Lung (tissue), 12 donors: Measurements from ENCODE around the gene PTPRD. TPM values are rescaled to one million over a fixed set of nuclear protein-coding genes. Genes with fewer than 3 reads are reported as not detected.

Source experiments
- ATAC-seq: fragments of 200-7000 bp; cut with Tn5 transposase; one replicate; pipeline ENCODE4 v1.9.1; 2020; ENCODE audit warnings: moderate number of reproducible peaks; ENCODE audit not compliant: insufficient read depth, low FRiP score
- DNase-seq, 3 donors: peaks; one replicate each; pipeline ENCODE4 v3.0.0-alpha.2; 2013 to 2017
- H3K27ac ChIP-seq, 2 donors: one replicate each; pipeline ENCODE4 v1.5.1; 2013; ENCODE audit warnings: mild to moderate bottlenecking in 2 of 2, moderate library complexity in 2 of 2, control low read depth in 1 of 2, inconsistent platforms in 1 of 2, low read depth in 1 of 2, low read length in 1 of 2
- H3K27me3 ChIP-seq, 3 donors: one replicate each; pipeline ENCODE4 v1.5.1; 2013; ENCODE audit warnings: low read length in 2 of 3; ENCODE audit not compliant: control insufficient read depth in 3 of 3, insufficient read depth in 3 of 3
- H3K36me3 ChIP-seq, 4 donors: one replicate each; pipeline ENCODE4 v1.5.1; 2013; ENCODE audit warnings: low read length in 4 of 4, mild to moderate bottlenecking in 1 of 4, moderate library complexity in 1 of 4; ENCODE audit not compliant: control insufficient read depth in 4 of 4, insufficient read depth in 4 of 4
- H3K4me1 ChIP-seq, 5 donors: one replicate each; pipeline ENCODE4 v1.5.1; 2013; ENCODE audit warnings: low read length in 5 of 5, mild to moderate bottlenecking in 2 of 5, moderate library complexity in 1 of 5; ENCODE audit not compliant: control insufficient read depth in 5 of 5, insufficient read depth in 5 of 5
- H3K4me3 ChIP-seq: one replicate; pipeline ENCODE4 v1.5.1; 2013; ENCODE audit warnings: mild to moderate bottlenecking, control low read depth, moderate library complexity
- H3K9ac ChIP-seq, 2 donors: one replicate each; pipeline ENCODE4 v1.5.1; 2013; ENCODE audit warnings: low read length in 2 of 2, control low read depth in 1 of 2; ENCODE audit not compliant: insufficient read depth in 1 of 2
- H3K9me3 ChIP-seq, 4 donors: one replicate each; pipeline ENCODE4 v1.5.1; 2013; ENCODE audit warnings: low read length in 3 of 4, mild to moderate bottlenecking in 1 of 4, moderate library complexity in 1 of 4; ENCODE audit not compliant: control insufficient read depth in 4 of 4, insufficient read depth in 3 of 4
- WGBS, 2 donors: extraction: QIAGEN DNeasy Blood & Tissue Kit; methylation state at CpG; one replicate each; pipeline ENCODE4 v1.1.7; 2013; 5-methylcytosine and 5-hydroxymethylcytosine counted together
- polyA plus RNA-seq, 2 donors: library from polyadenylated mRNA; stranded (reverse); fragments of 200-250 nt; gene quantifications; one replicate each; pipeline ENCODE4 v1.2.1, GENCODE V29; 2013
- total RNA-seq, 2 donors: library from RNA; depleted of rRNA in 1 of 2; stranded (reverse); fragments of >200 nt in 1 of 2; gene quantifications; one replicate each; pipeline ENCODE4 v1.2.1, GENCODE V29; 2014 to 2021
- TF ChIP-seq, protein P1 (sequence below): IDR thresholded peaks from 2 replicates; pipeline ENCODE4 v1.5.1; 2012; ENCODE audit warnings: mild to moderate bottlenecking; ENCODE audit errors: control extremely low read depth, extremely low read depth
- donor health status: control.
- donor health status: control.
- donor health status: Bipolar disorder and iron deficiency.
- donor health status: healthy.
- donor health status: DM: yes; HTN: yes; CAD: no.

Gene PTPRD
- total and polyA plus RNA-seq, 4 donors = 1.9 to 145 (median 13.7) TPM

DNA sequence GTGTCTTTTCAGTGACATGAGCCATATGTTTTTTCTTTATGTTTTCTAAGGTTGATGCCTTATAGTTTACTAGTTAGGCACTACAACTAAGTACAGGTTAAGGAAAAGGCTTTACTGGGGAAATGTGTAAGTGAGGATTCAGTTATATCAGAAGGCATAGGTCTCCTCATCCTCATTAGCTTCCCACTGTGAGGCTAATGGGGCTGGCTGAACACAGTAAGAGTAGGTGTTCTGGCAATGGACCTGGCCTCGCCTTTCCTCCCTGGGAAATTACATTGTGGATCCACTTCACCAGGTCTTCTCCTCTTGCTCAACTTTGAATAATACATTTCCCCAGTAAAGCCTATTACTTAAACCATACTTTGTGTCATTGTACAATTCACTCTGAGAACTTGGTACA, 225.5 kb downstream of the PTPRD start:
- ATAC-seq (no peak), DNase-seq (no peak)
- WGBS, 2 donors = 81 to 95% methylated on average over 1 of the region's 1 CpG
- H3K27ac ChIP-seq = no peak overlapping the region
- no peak overlapping the region for H3K9ac ChIP-seq
- H3K9me3 ChIP-seq = no peaks in the 10 kb centered on the region
- H3K4me1 ChIP-seq = no peaks in the 10 kb centered on the region
- H3K4me3 ChIP-seq = no peak overlapping the region
- TF ChIP-seq, protein P1, sequence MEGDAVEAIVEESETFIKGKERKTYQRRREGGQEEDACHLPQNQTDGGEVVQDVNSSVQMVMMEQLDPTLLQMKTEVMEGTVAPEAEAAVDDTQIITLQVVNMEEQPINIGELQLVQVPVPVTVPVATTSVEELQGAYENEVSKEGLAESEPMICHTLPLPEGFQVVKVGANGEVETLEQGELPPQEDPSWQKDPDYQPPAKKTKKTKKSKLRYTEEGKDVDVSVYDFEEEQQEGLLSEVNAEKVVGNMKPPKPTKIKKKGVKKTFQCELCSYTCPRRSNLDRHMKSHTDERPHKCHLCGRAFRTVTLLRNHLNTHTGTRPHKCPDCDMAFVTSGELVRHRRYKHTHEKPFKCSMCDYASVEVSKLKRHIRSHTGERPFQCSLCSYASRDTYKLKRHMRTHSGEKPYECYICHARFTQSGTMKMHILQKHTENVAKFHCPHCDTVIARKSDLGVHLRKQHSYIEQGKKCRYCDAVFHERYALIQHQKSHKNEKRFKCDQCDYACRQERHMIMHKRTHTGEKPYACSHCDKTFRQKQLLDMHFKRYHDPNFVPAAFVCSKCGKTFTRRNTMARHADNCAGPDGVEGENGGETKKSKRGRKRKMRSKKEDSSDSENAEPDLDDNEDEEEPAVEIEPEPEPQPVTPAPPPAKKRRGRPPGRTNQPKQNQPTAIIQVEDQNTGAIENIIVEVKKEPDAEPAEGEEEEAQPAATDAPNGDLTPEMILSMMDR = no peak
- H3K27me3 ChIP-seq = no peaks in the 10 kb centered on the region
- H3K36me3 ChIP-seq = no peaks in the 10 kb centered on the region

DNA sequence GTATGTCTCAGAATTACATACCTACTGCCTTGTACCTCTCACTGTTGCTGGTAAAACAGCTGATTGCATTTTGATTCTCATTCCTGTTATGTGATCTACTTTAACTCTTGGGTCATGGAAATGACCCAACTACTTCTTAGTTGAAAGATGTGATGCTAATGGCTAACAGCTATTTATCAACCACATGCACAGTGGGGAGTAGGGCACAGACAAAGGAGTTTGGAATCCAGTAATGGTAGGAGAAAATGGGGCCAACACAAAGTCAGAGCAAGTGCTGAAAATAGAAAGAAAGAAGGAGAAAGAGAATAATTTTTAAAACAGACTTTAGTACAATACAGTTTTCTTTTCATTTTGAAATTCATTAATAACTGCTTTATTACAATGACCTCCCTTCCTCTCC, 241.0 kb downstream of the PTPRD start:
- no peak overlapping the region for H3K27ac ChIP-seq
- H3K9me3 ChIP-seq = no peaks in the 10 kb centered on the region
- no peaks in the 10 kb centered on the region for H3K27me3 ChIP-seq
- ATAC-seq (no peak), DNase-seq (no peak)
- H3K4me1 ChIP-seq = no peaks in the 10 kb centered on the region
- TF ChIP-seq, protein P1 = no peak
- H3K9ac ChIP-seq = no peak overlapping the region
- H3K36me3 ChIP-seq = no peaks in the 10 kb centered on the region
- no peak overlapping the region for H3K4me3 ChIP-seq

DNA sequence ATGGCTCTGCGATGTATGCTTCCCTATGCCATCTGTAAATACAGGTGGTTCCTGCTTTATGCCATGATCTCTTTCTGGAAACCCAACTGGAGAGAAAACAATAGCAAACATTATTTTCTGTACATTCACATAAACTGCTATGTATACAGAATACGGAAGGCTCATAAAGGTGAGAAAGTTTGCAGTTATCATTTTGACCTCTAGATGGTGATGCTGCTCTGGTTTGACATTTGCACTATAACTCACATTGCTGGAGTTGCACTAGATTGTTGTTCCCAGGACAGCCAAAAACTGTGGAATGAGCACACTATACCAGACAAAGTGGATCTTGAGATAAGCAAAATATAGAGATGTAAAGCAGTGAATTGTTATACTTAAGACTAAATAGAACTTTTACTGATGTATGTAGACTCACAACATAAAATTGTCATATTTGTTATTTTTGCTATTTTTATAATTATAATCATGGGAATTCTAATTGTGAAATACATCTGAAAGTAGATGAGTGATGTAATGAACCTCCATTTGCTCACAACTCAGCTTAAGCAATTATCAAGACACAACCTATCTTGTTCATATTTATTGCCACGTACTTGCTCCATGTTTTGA, 246.5 kb downstream of the PTPRD start:
- WGBS, 2 donors = 40 to 41% methylated on average over 3 of the region's 3 CpGs
- DNase-seq = peak in 2 of 3 donors; percentile 69 to 72

More for the DNA sequence above, 246.5 kb downstream of the PTPRD start:
- H3K36me3 ChIP-seq = no peaks in the 10 kb centered on the region
- no peaks in the 10 kb centered on the region for H3K27me3 ChIP-seq
- H3K27ac ChIP-seq = no peak overlapping the region
- H3K4me3 ChIP-seq = no peak overlapping the region
- no peaks in the 10 kb centered on the region for H3K4me1 ChIP-seq
- no peak overlapping the region for H3K9ac ChIP-seq
- no peaks in the 10 kb centered on the region for H3K9me3 ChIP-seq
- TF ChIP-seq, protein P1 = no peak
- peak; percentile 58 for ATAC-seq
